Lower lobe of right lung (tissue), 2 donors: Measurements from ENCODE around the gene A1BG. TPM values are rescaled to one million over a fixed set of nuclear protein-coding genes. Genes with fewer than 3 reads are reported as not detected.

Experiments
- ATAC-seq, 2 donors: fragments of 200-7000 bp; cut with Tn5 transposase; one replicate each; pipeline ENCODE4 v1.9.1; 2020 to 2022; ENCODE audit warnings: mild to moderate bottlenecking in 2 of 2, moderate library complexity in 2 of 2
- DNase-seq: peaks from one replicate; pipeline ENCODE4 v3.0.0-alpha.2; 2020
- H3K27ac ChIP-seq: fragments of 200-600 bp; one replicate; pipeline ENCODE4 v1.8.0; 2022
- H3K27me3 ChIP-seq: fragments of 200-600 bp; one replicate; pipeline ENCODE4 v1.8.0; 2022; ENCODE audit warnings: low read depth
- H3K36me3 ChIP-seq: fragments of 200-600 bp; one replicate; pipeline ENCODE4 v1.8.0; 2022; ENCODE audit warnings: mild to moderate bottlenecking
- H3K4me1 ChIP-seq: fragments of 200-600 bp; one replicate; pipeline ENCODE4 v1.8.0; 2022
- H3K4me3 ChIP-seq: fragments of 200-600 bp; one replicate; pipeline ENCODE4 v1.8.0; 2022; ENCODE audit warnings: mild to moderate bottlenecking
- H3K9me3 ChIP-seq: fragments of 200-600 bp; one replicate; pipeline ENCODE4 v1.8.0; 2022
- intact Hi-C: fragments of 100-400 bp; cut with DNase I; formaldehyde crosslinking; loops from one replicate; pipeline ENCODE4 v1.11.0; 2022
- total RNA-seq: library from RNA; stranded (reverse); fragmentation: NEBNext Ultra II Directional; extraction: Animal tissue kit (Norgen Biotek cat#: 25700); gene quantifications from one replicate; pipeline ENCODE4 v1.2.1, GENCODE V29; 2021
- TF ChIP-seq, protein P1 (sequence below): fragments of 200-600 bp; IDR thresholded peaks from one replicate; pipeline ENCODE4 v1.8.0; 2022; ENCODE audit warnings: antibody characterized with exemption, mild to moderate bottlenecking
- donor health status: DM: no; HTN: yes; CAD: no; lungs with severe emphysema.

A1BG gene
- total RNA-seq, 1 donor from 2014 or later, result 14.0 TPM

DNA sequence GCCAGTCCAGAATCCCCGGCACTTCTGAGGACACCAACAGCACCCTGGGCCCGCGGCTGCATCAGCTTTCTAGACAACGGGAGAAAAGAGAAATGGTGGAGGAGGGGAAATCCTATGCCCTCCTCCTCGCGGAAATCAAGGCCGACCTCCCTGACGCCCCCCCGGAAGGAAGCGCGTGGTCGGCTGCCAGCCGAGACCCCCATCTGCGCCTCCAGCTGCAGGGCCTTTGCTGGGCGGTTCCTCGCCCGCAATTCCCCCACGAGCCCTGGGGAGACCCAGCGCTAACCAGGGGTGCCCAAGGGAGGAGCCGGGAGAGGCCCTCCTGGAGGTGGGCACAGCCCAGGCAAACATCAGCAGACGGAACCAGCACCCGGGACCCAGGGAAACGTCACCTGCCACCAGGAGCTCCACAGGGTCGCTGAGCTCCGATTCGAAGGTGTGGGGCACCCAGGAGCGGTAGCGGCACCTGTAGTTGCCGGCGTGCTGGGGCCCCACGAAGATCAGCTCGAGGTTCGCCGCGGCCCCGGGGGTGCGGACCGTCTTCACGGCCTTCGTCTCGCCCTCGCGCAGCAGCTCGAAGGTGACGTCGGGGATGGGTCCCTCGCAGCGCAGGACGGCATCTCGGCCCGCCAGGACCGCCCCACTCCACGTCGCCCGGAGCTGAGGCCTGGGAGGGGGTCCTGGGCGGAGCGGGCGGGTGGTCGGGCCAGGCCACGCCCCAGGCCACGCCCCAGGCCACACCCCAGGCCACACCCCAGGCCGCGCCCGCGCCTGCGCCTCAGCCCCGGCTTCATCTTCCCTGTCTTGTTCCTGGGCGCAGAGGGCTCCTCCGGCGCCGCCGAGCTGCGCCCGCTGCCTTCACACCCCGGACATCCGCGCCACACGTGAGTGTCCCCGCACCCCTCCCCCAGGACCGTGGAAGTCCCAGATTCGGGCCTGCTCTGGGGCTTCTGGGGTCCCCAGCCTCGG is 6.0 kb downstream of the A1BG start:
- Histone ChIP-seq H3K9me3 (no peaks in the 10 kb centered on the region), H3K27me3 (peaks cover 32% of the 10 kb centered on the region), H3K36me3 (peaks cover 5% of the 10 kb centered on the region), H3K27ac (peak overlapping the region; percentile 82), H3K4me1 (peaks cover 13% of the 10 kb centered on the region), H3K4me3 (peak overlapping the region; percentile 73)
- TF ChIP-seq, protein P1, sequence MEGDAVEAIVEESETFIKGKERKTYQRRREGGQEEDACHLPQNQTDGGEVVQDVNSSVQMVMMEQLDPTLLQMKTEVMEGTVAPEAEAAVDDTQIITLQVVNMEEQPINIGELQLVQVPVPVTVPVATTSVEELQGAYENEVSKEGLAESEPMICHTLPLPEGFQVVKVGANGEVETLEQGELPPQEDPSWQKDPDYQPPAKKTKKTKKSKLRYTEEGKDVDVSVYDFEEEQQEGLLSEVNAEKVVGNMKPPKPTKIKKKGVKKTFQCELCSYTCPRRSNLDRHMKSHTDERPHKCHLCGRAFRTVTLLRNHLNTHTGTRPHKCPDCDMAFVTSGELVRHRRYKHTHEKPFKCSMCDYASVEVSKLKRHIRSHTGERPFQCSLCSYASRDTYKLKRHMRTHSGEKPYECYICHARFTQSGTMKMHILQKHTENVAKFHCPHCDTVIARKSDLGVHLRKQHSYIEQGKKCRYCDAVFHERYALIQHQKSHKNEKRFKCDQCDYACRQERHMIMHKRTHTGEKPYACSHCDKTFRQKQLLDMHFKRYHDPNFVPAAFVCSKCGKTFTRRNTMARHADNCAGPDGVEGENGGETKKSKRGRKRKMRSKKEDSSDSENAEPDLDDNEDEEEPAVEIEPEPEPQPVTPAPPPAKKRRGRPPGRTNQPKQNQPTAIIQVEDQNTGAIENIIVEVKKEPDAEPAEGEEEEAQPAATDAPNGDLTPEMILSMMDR, result no peak
- peak; percentile 96 to 97 for ATAC-seq
- DNase-seq, result peak; percentile 72
- intact Hi-C loops, result no loop called here

DNA sequence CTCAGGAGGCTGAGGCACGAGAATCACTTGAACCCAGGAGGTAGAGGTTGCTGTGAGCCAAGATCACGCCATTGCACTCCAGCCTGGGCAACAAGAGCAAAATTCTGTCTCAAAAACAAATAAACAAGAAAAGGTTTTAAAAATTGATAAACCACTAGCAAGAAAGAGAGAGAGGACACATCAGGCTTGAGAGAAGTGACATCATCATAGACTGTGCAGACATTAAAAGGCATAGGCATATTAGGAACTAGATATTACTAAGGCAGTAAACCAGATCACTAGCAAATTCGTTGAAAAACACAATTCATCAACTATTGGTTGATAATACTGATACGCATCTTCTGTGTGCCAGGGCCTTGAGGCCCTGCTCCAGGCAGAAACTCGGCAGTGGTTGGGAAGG is 7.7 kb downstream of the A1BG start:
- TF ChIP-seq, protein P1, result no peak
- Histone ChIP-seq H3K27ac (no peak overlapping the region), H3K4me3 (no peak overlapping the region), H3K27me3 (peaks cover 29% of the 10 kb centered on the region), H3K9me3 (no peaks in the 10 kb centered on the region), H3K4me1 (peaks cover 11% of the 10 kb centered on the region), H3K36me3 (peaks cover 11% of the 10 kb centered on the region)
- DNase-seq, result no peak
- no peak for ATAC-seq
- intact Hi-C loops, result no loop called here

- ATAC-seq, result no peak
- Histone ChIP-seq H3K36me3 (peaks cover 55% of the 10 kb centered on the region), H3K27me3 (no peaks in the 10 kb centered on the region), H3K4me3 (no peak overlapping the region), H3K27ac (no peak overlapping the region), H3K4me1 (no peaks in the 10 kb centered on the region), H3K9me3 (no peaks in the 10 kb centered on the region)
- TF ChIP-seq, protein P1, result no peak
- intact Hi-C loops, result no loop called here
- peak; percentile 28 for DNase-seq
Measured at GRCh38 chr19:58338825-58339558, 14.3 kb downstream of the A1BG start.

DNA sequence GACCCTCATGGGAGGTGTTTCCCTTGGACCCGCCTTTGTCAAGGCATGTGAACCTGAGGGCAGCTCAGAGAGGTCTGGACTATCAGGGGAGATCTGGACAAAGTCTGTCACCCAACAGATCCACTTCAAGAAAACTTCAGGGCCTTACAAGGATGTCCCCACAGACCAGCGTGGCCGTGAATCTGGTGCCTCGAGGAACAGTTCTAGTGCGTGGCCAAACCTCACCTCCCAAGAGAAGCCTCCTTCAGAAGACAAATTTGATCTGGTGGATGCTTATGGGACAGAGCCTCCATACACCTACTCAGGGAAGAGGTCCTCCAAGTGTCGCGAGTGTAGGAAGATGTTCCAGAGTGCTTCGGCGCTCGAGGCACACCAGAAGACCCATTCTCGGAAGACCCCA is 15.0 kb downstream of the A1BG start:
- no peak overlapping the region for H3K27ac ChIP-seq
- TF ChIP-seq, protein P1, result no peak
- no peak overlapping the region for H3K4me3 ChIP-seq
- no peaks in the 10 kb centered on the region for H3K27me3 ChIP-seq
- no peaks in the 10 kb centered on the region for H3K4me1 ChIP-seq
- no peaks in the 10 kb centered on the region for H3K9me3 ChIP-seq
- DNase-seq (no peak), ATAC-seq (no peak)
- peaks cover 55% of the 10 kb centered on the region for H3K36me3 ChIP-seq
- intact Hi-C loops, result no loop called here

DNA sequence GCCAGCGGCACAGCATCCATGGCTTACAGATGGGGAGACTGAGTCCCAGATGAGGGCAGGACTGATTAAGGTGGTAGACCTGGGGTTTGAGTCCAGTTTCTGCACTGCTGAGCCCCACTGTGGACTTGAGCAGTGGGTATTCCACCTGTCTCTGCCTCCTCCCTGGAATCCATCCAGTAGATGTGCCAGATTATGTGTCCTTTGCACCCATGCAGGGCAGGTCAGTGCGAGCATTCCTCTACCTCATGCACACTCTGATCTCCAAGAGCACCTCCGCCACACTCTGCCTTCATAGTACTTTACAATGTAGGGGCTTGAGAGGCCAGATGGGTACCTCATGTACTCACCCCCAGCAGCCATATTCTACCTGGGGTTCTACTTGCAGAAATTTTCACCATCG is 16.5 kb downstream of the A1BG start:
- TF ChIP-seq, protein P1, result no peak
- ATAC-seq (no peak), DNase-seq (no peak)
- H3K4me3 ChIP-seq, result no peak overlapping the region
- intact Hi-C loops, result no loop called here
- no peaks in the 10 kb centered on the region for H3K27me3 ChIP-seq
- no peaks in the 10 kb centered on the region for H3K9me3 ChIP-seq
- no peaks in the 10 kb centered on the region for H3K4me1 ChIP-seq
- no peak overlapping the region for H3K27ac ChIP-seq
- peaks cover 54% of the 10 kb centered on the region for H3K36me3 ChIP-seq
